ENCODE results near the gene TRAPPC12.

GRCh38 chr2:3430172-3430571 lies 50.7 kb downstream of the TRAPPC12 start:
- TF ChIP-seq CTCF (conservative IDR thresholded peaks at IDR 0.05; ENCODE audit: low read depth, low read length), result no peak
- no peak for TF ChIP-seq EZH2 (IDR thresholded peaks at IDR 0.05; ENCODE audit: low read length, unreplicated experiment)
- no peak for TF ChIP-seq EZH2phosphoT487 (IDR thresholded peaks at IDR 0.05; ENCODE audit: borderline replicate concordance, low read length)

Data from PC-3 (cell line).